ENCODE measurements around the gene GAB1.

Gene GAB1

DNA sequence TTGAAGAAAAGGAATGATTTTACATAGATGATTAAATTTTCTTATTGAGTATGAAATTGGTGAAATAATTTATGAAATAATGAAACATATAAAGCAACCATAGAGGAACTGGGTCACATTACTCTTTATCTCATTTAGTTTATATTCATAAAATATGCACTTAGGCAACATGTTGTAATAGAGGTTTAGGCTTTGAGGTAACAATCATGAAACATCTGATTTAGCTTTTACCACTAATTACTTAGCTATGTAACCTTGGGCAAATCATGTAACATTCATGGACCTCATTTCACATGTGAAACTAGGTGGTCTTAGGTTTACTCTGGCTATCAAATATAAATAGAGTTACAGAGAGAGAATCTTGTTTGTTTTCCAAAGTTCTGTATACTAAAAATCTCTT is 122.3 kb downstream of the GAB1 start:
- TF ChIP-seq ZC3H10 (CRISPR knock-in tag; IDR thresholded peaks at IDR 0.05) (no peak), TOX (CRISPR knock-in tag; IDR thresholded peaks at IDR 0.05; ENCODE audit: borderline replicate concordance) (no peak), SNAI2 (CRISPR knock-in tag; IDR thresholded peaks at IDR 0.05) (no peak), ZFP3 (CRISPR knock-in tag; IDR thresholded peaks at IDR 0.05) (no peak)
- TF ChIP-seq, protein P1, sequence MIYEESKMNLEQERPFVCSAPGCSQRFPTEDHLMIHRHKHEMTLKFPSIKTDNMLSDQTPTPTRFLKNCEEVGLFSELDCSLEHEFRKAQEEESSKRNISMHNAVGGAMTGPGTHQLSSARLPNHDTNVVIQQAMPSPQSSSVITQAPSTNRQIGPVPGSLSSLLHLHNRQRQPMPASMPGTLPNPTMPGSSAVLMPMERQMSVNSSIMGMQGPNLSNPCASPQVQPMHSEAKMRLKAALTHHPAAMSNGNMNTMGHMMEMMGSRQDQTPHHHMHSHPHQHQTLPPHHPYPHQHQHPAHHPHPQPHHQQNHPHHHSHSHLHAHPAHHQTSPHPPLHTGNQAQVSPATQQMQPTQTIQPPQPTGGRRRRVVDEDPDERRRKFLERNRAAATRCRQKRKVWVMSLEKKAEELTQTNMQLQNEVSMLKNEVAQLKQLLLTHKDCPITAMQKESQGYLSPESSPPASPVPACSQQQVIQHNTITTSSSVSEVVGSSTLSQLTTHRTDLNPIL (CRISPR knock-in tag; IDR thresholded peaks at IDR 0.05; ENCODE audit: low read depth), result no peak
- no peak for ATAC-seq

DNA sequence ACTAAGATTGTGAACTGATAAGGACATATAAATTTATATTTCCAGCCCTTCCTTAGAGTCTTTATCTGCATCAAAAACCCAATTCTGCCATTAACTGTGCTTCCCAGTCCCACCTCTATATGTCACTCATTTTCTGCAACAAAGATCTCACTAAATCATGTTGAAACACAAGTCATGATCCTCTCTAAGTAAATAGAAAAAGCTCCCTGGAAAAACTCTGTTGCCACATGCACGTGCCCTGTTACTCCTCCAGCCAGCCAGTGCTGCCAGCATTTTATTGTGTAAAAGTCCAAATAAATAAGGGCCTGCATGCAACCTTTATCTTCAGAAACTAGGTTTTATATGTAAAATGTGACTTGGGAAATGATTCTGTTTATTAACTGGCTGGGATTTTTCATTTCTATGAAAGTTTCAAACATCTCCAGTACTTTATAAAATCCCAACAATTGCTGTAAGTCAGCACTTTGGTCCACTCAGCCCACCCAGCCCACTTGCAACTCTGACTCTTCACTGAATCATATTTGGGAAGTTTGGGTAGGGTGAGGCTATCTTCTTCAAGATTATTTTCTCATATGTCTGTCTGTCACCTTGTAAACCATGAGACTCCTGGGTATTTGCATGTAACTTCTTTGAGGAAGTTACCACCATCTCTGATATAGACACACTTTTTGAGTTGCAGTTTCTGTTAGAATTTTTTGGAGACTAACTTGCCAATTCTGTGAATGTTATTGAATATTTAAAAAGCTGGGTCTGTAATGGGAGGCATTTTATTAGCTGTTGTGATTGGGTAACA is 136.9 kb downstream of the GAB1 start:
- no peak for TF ChIP-seq PPARA (CRISPR knock-in tag; IDR thresholded peaks at IDR 0.05; ENCODE audit: borderline replicate concordance)
- ATAC-seq, result no peak

DNA sequence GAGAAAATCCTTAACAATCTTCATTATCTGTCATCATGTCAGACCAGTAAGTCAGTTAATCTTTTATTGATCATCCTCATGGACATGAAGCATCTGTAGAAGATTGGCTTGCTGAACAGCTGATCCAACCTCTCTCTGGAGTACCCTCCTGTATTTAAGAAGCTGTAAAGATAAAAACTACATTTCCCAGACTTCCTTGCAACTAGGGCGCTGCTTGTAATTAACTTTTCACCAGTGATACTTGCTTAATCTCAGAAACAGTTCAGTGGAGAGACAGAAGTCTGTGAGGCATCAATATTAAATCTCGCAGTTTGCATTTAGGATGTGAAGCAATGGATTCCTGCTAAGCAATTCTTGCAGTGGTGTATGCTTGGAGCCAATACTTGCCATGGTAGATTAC is 140.8 kb downstream of the GAB1 start:
- ATAC-seq, result no peak

DNA sequence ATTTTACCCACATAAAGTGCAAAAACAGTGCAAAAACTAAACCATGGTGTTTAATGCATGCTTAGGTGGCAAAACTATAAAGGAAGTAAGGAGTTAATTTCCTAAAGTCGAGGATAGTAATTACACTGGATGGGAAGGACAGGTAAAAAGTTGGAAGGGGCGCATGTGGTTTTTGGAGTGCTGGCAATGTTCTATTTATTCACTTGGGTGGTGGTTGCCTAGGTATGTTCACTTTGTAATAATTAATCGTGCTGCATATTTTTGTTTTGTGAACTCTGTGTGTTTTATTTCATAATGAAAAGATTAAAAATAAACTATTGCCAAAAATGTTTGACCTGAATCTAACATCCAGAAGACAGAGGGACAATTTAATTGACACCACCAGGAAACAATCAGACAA is 144.7 kb downstream of the GAB1 start:
- no peak for ATAC-seq

More for the DNA sequence above, 140.8 kb downstream of the GAB1 start:
- TF ChIP-seq OSR1 (CRISPR knock-in tag; IDR thresholded peaks at IDR 0.05) (no peak), BACH2 (CRISPR knock-in tag; IDR thresholded peaks at IDR 0.05; ENCODE audit: borderline replicate concordance) (no peak), TOX (CRISPR knock-in tag; IDR thresholded peaks at IDR 0.05; ENCODE audit: borderline replicate concordance) (no peak), PPARA (CRISPR knock-in tag; IDR thresholded peaks at IDR 0.05; ENCODE audit: borderline replicate concordance) (no peak), RARB (CRISPR knock-in tag; IDR thresholded peaks at IDR 0.05) (no peak), ESRRG (CRISPR knock-in tag; IDR thresholded peaks at IDR 0.05) (no peak), ISL1 (CRISPR knock-in tag; IDR thresholded peaks at IDR 0.05) (no peak), ZNF8 (CRISPR knock-in tag; IDR thresholded peaks at IDR 0.05) (no peak), ZNF70 (CRISPR knock-in tag; IDR thresholded peaks at IDR 0.05) (no peak), SNAI2 (CRISPR knock-in tag; IDR thresholded peaks at IDR 0.05) (no peak), ARNTL (CRISPR knock-in tag; IDR thresholded peaks at IDR 0.05; ENCODE audit: borderline replicate concordance, low read depth) (no peak), TCF4 (CRISPR knock-in tag; IDR thresholded peaks at IDR 0.05; ENCODE audit: borderline replicate concordance) (no peak), ZNF565 (CRISPR knock-in tag; conservative IDR thresholded peaks at IDR 0.05; ENCODE audit: low read depth) (no peak)
- TF ChIP-seq, protein P2, sequence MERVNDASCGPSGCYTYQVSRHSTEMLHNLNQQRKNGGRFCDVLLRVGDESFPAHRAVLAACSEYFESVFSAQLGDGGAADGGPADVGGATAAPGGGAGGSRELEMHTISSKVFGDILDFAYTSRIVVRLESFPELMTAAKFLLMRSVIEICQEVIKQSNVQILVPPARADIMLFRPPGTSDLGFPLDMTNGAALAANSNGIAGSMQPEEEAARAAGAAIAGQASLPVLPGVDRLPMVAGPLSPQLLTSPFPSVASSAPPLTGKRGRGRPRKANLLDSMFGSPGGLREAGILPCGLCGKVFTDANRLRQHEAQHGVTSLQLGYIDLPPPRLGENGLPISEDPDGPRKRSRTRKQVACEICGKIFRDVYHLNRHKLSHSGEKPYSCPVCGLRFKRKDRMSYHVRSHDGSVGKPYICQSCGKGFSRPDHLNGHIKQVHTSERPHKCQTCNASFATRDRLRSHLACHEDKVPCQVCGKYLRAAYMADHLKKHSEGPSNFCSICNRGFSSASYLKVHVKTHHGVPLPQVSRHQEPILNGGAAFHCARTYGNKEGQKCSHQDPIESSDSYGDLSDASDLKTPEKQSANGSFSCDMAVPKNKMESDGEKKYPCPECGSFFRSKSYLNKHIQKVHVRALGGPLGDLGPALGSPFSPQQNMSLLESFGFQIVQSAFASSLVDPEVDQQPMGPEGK (CRISPR knock-in tag; IDR thresholded peaks at IDR 0.05; ENCODE audit: borderline replicate concordance), result no peak
- TF ChIP-seq, protein P1 (CRISPR knock-in tag; IDR thresholded peaks at IDR 0.05; ENCODE audit: low read depth), result no peak
- TF ChIP-seq, protein P3, sequence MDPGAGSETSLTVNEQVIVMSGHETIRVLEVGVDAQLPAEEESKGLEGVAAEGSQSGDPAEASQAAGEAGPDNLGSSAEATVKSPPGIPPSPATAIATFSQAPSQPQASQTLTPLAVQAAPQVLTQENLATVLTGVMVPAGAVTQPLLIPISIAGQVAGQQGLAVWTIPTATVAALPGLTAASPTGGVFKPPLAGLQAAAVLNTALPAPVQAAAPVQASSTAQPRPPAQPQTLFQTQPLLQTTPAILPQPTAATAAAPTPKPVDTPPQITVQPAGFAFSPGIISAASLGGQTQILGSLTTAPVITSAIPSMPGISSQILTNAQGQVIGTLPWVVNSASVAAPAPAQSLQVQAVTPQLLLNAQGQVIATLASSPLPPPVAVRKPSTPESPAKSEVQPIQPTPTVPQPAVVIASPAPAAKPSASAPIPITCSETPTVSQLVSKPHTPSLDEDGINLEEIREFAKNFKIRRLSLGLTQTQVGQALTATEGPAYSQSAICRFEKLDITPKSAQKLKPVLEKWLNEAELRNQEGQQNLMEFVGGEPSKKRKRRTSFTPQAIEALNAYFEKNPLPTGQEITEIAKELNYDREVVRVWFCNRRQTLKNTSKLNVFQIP (CRISPR knock-in tag; IDR thresholded peaks at IDR 0.05; ENCODE audit: borderline replicate concordance, low read depth), result no peak

More for the DNA sequence above, 144.7 kb downstream of the GAB1 start:
- TF ChIP-seq SNAI2 (CRISPR knock-in tag; IDR thresholded peaks at IDR 0.05) (no peak), ZNF565 (CRISPR knock-in tag; conservative IDR thresholded peaks at IDR 0.05; ENCODE audit: low read depth) (no peak), TCF4 (CRISPR knock-in tag; IDR thresholded peaks at IDR 0.05; ENCODE audit: borderline replicate concordance) (no peak), ZFP30 (CRISPR knock-in tag; IDR thresholded peaks at IDR 0.05) (no peak), ZNF70 (CRISPR knock-in tag; IDR thresholded peaks at IDR 0.05) (no peak)
- TF ChIP-seq, protein P4, sequence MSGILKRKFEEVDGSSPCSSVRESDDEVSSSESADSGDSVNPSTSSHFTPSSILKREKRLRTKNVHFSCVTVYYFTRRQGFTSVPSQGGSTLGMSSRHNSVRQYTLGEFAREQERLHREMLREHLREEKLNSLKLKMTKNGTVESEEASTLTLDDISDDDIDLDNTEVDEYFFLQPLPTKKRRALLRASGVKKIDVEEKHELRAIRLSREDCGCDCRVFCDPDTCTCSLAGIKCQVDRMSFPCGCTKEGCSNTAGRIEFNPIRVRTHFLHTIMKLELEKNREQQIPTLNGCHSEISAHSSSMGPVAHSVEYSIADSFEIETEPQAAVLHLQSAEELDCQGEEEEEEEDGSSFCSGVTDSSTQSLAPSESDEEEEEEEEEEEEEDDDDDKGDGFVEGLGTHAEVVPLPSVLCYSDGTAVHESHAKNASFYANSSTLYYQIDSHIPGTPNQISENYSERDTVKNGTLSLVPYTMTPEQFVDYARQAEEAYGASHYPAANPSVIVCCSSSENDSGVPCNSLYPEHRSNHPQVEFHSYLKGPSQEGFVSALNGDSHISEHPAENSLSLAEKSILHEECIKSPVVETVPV (CRISPR knock-in tag; IDR thresholded peaks at IDR 0.05), result no peak
- TF ChIP-seq, protein P1 (CRISPR knock-in tag; IDR thresholded peaks at IDR 0.05; ENCODE audit: low read depth), result no peak
